Measurements from ENCODE around the gene CORO2B. TPM values are rescaled to one million over a fixed set of nuclear protein-coding genes. Genes with fewer than 3 reads are reported as not detected.

Gene CORO2B
- total and polyA plus RNA-seq, 2 of the 13 experiments (the other 11 are each of a cell fraction or from before 2014, with no cell fraction given), result 0.35 to 0.63 TPM

GRCh38 chr15:68560501-68561113 lies 18.2 kb upstream of the CORO2B start (continued):
- TF ChIP-seq ZUFSP (CRISPR knock-in tag; IDR thresholded peaks at IDR 0.05; ENCODE audit: borderline replicate concordance), result no peak

GRCh38 chr15:68561171-68561900 lies 17.5 kb upstream of the CORO2B start:
- FAIRE-seq, result no peak
- Histone ChIP-seq H3K79me2 (ENCODE audit: insufficient read depth, low read length) (no peaks in the 10 kb centered on the region), H3K36me3 (replicated peaks in 1 of 2; ENCODE audit: control insufficient read depth in 1 of 2, insufficient read depth in 2 of 2, low read length in 2 of 2) (no peaks in the 10 kb centered on the region), H3K27ac (ENCODE audit: extremely low read length, insufficient read depth, low read length) (no peak overlapping the region), H3K4me2 (ENCODE audit: low read depth, low read length) (no peak overlapping the region), H3K4me3 (replicated peaks in 1 of 3; ENCODE audit: insufficient read depth in 1 of 3, low read depth in 2 of 3, low read length in 3 of 3) (no peak overlapping the region), H3K27me3 (ENCODE audit: control insufficient read depth in 1 of 2, insufficient read depth in 2 of 2, low read length in 2 of 2) (peaks cover 3 to 18% of the 10 kb centered on the region in 2 experiments; a peak in 3 of 5 replicates), H3K9me3 (ENCODE audit: low read length) (no peaks in the 10 kb centered on the region), H2AFZ (ENCODE audit: low read length) (no peak overlapping the region), H3K9ac (ENCODE audit: insufficient read depth, low read depth, low read length) (no peak overlapping the region), H4K20me1 (ENCODE audit: insufficient read depth, low read length) (no peaks in the 10 kb centered on the region), H3K4me1 (ENCODE audit: insufficient read depth, low read length) (peaks cover 4% of the 10 kb centered on the region; the same call in 1 of the 2 replicates)
- intact Hi-C loops (cut with micrococcal nuclease; ENCODE audit: unreplicated experiment) (no loop called here), in situ Hi-C loops (cut with HindIII; ENCODE audit: extremely low pct_ligation_motif_present, low pct_unique_long_range_greater_than_20kb) (no loop called here)
- no peak for DNase-seq (ENCODE audit: low spot score)
- no peak for ATAC-seq
- no TSS peak for BruUV-seq (replicated peaks)
- WGBS (ENCODE audit: low lambda C conversion rate), result 38% methylated on average over 14 of the region's 15 CpGs
- ChIA-PET CTCF (ENCODE audit: low intra/inter-chr PET ratio, low total read pairs) (interaction anchor here (2.4 kb wide), 1 partner anchor 113 kb away, joined by 16 read pairs; no protein-coding TSS in a partner anchor), POLR2A (no interaction called here)
- no peak for TF ChIP-seq SALL2 (CRISPR knock-in tag; IDR thresholded peaks at IDR 0.05)
- no peak for TF ChIP-seq HDAC6 (IDR thresholded peaks at IDR 0.05; ENCODE audit: low read depth, low read length)
- no peak for TF ChIP-seq ZNF576 (CRISPR knock-in tag; IDR thresholded peaks at IDR 0.05)
- TF ChIP-seq ZNF737 (CRISPR knock-in tag; IDR thresholded peaks at IDR 0.05; ENCODE audit: borderline replicate concordance), result no peak
- no peak for TF ChIP-seq ZNF382 (CRISPR knock-in tag; IDR thresholded peaks at IDR 0.05; ENCODE audit: borderline replicate concordance)
- no peak for TF ChIP-seq DMAP1 (CRISPR knock-in tag; IDR thresholded peaks at IDR 0.05)
- TF ChIP-seq FOXO1 (CRISPR knock-in tag; IDR thresholded peaks at IDR 0.05), result no peak
- TF ChIP-seq ARHGAP35 (CRISPR knock-in tag; IDR thresholded peaks at IDR 0.05; ENCODE audit: borderline replicate concordance), result no peak
- no peak for TF ChIP-seq ZNF564 (CRISPR knock-in tag; IDR thresholded peaks at IDR 0.05)
- TF ChIP-seq KDM3A (CRISPR knock-in tag; IDR thresholded peaks at IDR 0.05; ENCODE audit: low read depth), result no peak
- TF ChIP-seq SATB2 (CRISPR knock-in tag; IDR thresholded peaks at IDR 0.05), result no peak
- TF ChIP-seq FOXK1 (CRISPR knock-in tag; IDR thresholded peaks at IDR 0.05; ENCODE audit: borderline replicate concordance, low read depth), result no peak
- no peak for TF ChIP-seq THAP7 (CRISPR knock-in tag; IDR thresholded peaks at IDR 0.05)
- no peak for TF ChIP-seq RCOR2 (CRISPR knock-in tag; IDR thresholded peaks at IDR 0.05)
- TF ChIP-seq MAX (IDR thresholded peaks at IDR 0.05), result no peak
- no peak for TF ChIP-seq ZFP91 (CRISPR knock-in tag; IDR thresholded peaks at IDR 0.05; ENCODE audit: borderline replicate concordance)

Measured in HepG2 (cell line).